Mucosa of descending colon (tissue), 3 donors: ENCODE data around the gene THSD7A. TPM values are rescaled to one million over a fixed set of nuclear protein-coding genes. Genes with fewer than 3 reads are reported as not detected.

Experiments used
- ATAC-seq: fragments of 200-7000 bp; cut with Tn5 transposase; one replicate; pipeline ENCODE4 v1.9.1; 2020; ENCODE audit warnings: mild to moderate bottlenecking, moderate library complexity
- DNase-seq, 3 donors: peaks; one replicate each; pipeline ENCODE4 v3.0.0-alpha.2; 2020
- H3K36me3 ChIP-seq: fragments of 200-600 bp; one replicate; pipeline ENCODE4 v1.8.0; 2021; ENCODE audit warnings: low read depth, mild to moderate bottlenecking
- H3K4me1 ChIP-seq: fragments of 200-600 bp; one replicate; pipeline ENCODE4 v1.8.0; 2021; ENCODE audit warnings: low read depth, mild to moderate bottlenecking
- H3K4me3 ChIP-seq: fragments of 200-600 bp; one replicate; pipeline ENCODE4 v1.8.0; 2021; ENCODE audit warnings: mild to moderate bottlenecking
- H3K9me3 ChIP-seq: fragments of 200-600 bp; one replicate; pipeline ENCODE4 v1.8.0; 2021; ENCODE audit warnings: mild to moderate bottlenecking
- intact Hi-C, 2 donors: fragments of 100-400 bp; cut with DNase I in 1 of 2; cut with micrococcal nuclease in 1 of 2; formaldehyde crosslinking; loops; one replicate each; pipeline versions ENCODE4 v1.11.0 to v1.11.1; 2022; cut with DNase I, micrococcal nuclease
- total RNA-seq, 3 donors: library from RNA; stranded (reverse); fragmentation: NEBNext Ultra II Directional in 2 of 3; extraction: Animal tissue kit (Norgen Biotek cat#: 25700) in 2 of 3; gene quantifications; one replicate each; pipeline versions ENCODE4 v1.2.1 to v1.2.4, GENCODE V29; 2021 to 2023
- TF ChIP-seq, protein P1 (sequence below): fragments of 200-600 bp; IDR thresholded peaks from one replicate; pipeline ENCODE4 v1.8.0; 2022; ENCODE audit warnings: antibody characterized with exemption, mild to moderate bottlenecking
- donor health status: DM: no; HTN: no; CAD: no; lungs with moderate emphysema.
- donor health status: DM: no; HTN: no; CAD: no.
- donor health status: DM: no; HTN: yes; CAD: no.

The THSD7A gene
- total RNA-seq, 3 donors from 2014 or later, result 1.0 to 5.4 (median 3.4) TPM

DNA sequence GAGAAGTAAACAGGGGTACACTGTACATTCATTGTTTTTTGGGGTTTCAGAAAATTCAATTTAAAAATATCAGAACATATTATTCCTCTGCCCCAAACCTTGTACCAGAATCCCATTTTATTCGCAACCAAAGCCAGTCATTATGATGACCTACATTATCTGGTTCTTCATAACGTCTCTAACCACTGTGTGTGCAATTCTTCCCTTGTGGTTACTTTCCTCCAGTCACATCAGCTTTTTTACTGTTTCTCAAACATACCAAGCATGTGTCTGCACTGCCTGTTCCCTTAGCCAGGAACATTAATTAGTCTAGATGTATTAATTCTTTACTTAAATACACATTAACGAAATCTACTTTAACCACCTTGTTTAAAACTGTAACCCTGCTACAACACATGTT is 64.8 kb downstream of the THSD7A start:
- no peaks in the 10 kb centered on the region for H3K36me3 ChIP-seq
- TF ChIP-seq, protein P1, sequence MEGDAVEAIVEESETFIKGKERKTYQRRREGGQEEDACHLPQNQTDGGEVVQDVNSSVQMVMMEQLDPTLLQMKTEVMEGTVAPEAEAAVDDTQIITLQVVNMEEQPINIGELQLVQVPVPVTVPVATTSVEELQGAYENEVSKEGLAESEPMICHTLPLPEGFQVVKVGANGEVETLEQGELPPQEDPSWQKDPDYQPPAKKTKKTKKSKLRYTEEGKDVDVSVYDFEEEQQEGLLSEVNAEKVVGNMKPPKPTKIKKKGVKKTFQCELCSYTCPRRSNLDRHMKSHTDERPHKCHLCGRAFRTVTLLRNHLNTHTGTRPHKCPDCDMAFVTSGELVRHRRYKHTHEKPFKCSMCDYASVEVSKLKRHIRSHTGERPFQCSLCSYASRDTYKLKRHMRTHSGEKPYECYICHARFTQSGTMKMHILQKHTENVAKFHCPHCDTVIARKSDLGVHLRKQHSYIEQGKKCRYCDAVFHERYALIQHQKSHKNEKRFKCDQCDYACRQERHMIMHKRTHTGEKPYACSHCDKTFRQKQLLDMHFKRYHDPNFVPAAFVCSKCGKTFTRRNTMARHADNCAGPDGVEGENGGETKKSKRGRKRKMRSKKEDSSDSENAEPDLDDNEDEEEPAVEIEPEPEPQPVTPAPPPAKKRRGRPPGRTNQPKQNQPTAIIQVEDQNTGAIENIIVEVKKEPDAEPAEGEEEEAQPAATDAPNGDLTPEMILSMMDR, result no peak

DNA sequence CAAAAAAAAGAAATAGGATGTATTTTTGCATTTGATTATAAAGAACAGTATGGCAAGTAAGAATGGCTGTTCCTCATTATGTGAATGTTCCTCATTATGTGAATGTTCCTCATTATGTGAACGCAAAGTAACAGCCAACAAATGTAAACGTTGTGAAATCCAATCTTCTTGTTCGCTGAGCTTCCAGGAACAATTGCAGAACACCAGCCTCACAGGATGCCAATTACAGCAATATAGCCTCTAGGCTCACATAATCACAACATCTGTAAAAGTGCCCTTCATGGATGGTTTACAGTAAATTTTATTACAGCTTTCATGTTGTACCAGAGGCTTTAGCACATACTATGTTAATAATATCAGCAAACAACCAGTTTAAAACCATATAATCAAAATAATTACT is 71.6 kb downstream of the THSD7A start:
- TF ChIP-seq, protein P1, result no peak
- Histone ChIP-seq H3K36me3 (no peaks in the 10 kb centered on the region), H3K4me3 (no peak overlapping the region), H3K9me3 (no peaks in the 10 kb centered on the region), H3K4me1 (no peaks in the 10 kb centered on the region)
- DNase-seq, result no peak
- intact Hi-C loops, result no loop called here
- ATAC-seq, result no peak

More for the DNA sequence above, 64.8 kb downstream of the THSD7A start:
- H3K9me3 ChIP-seq, result no peaks in the 10 kb centered on the region
- DNase-seq, result no peak
- H3K4me1 ChIP-seq, result no peaks in the 10 kb centered on the region
- intact Hi-C loops, result no loop called here
- no peak for ATAC-seq
- no peak overlapping the region for H3K4me3 ChIP-seq

DNA sequence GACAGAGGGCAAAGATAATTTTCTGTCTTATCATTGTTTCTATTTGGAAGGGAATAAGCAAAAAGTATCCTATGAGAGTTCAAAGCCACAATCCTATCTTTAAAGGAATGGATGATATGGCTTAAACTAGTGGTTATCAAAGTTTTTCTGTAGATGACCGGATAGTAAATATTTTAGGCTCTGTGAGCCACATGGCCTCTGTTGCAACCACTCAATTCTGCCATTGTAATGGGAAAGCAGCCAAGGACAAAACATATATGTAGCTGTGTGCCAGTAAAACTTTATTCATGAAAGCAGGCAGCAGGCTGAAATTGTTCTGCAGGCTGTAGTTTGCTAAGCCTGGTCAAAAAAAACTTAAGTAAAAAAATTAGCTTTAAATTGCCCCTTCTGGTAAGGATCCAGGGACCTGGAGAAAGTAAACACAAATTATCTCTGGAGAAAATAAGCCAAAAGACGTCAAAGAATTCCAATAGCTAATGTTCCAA is 73.3 kb downstream of the THSD7A start:
- Histone ChIP-seq H3K4me1 (no peaks in the 10 kb centered on the region), H3K4me3 (no peak overlapping the region), H3K9me3 (no peaks in the 10 kb centered on the region), H3K36me3 (no peaks in the 10 kb centered on the region)
- intact Hi-C loops, result no loop called here
- ATAC-seq, result no peak
- no peak for DNase-seq
- TF ChIP-seq, protein P1, result no peak

DNA sequence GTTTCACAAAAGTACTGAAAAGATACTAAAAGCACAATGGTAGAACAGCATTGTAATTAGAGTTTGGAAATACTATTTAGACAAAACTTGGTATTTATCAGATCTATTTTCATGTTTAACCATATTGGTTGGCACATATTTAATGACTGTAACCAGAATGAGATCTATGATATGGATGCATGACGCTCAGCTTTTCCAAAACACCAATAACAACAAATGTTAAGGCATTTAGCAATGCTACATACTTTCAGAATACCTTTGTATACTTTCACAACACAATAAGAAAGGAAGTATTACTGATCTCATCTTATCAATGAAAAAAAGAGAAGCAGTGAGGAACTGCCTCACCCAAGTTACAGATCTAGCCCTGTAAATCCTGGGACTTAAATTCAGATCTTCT is 74.8 kb downstream of the THSD7A start:
- Histone ChIP-seq H3K4me1 (no peaks in the 10 kb centered on the region), H3K36me3 (no peaks in the 10 kb centered on the region), H3K4me3 (no peak overlapping the region), H3K9me3 (no peaks in the 10 kb centered on the region)
- intact Hi-C loops, result no loop called here
- ATAC-seq (no peak), DNase-seq (no peak)
- TF ChIP-seq, protein P1, result no peak

DNA sequence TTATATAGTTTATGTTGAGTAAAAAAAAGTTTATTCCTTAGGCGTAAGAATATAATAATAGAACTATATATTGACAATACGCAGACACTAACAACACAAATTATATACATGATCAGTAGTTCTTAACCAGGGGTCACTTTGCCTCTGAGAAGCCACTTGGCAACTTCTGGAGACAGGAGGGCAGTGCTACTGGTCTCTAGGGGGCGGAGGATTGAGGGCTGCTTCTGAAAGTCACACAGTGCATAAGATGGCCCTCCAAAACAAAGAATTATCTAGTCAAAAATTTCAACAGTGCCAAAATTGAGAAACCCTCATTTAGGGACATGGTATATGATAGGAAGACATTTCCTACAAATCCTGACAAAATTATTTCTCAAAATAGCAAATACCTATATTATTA is 77.1 kb downstream of the THSD7A start:
- no peaks in the 10 kb centered on the region for H3K36me3 ChIP-seq
- no peaks in the 10 kb centered on the region for H3K9me3 ChIP-seq
- H3K4me1 ChIP-seq, result no peaks in the 10 kb centered on the region
- ATAC-seq (no peak), DNase-seq (no peak)
- intact Hi-C loops, result no loop called here
- H3K4me3 ChIP-seq, result no peak overlapping the region
- TF ChIP-seq, protein P1, result no peak

DNA sequence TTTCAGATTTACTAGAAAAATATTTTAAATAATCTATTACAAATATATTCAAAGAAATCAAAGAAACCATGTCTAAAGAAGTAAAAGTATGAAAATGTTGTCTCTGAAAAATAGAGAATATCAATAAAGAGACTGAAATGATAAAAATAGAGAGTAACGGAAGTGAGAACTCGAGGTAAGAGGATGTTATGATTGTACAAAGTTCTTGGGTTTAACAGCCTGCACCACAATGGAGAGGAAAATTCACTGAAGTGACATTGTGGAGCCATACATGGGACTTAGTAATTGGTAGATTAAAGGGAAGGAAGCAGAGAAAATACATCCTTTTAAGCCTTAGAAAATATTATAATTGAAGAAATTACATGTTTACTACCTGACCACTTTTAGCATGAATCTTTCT is 77.9 kb downstream of the THSD7A start:
- ATAC-seq (no peak), DNase-seq (no peak)
- H3K4me1 ChIP-seq, result no peaks in the 10 kb centered on the region
- no peaks in the 10 kb centered on the region for H3K9me3 ChIP-seq
- H3K36me3 ChIP-seq, result no peaks in the 10 kb centered on the region
- TF ChIP-seq, protein P1, result no peak
- no peak overlapping the region for H3K4me3 ChIP-seq
- intact Hi-C loops, result no loop called here
